Muscle layer of colon (tissue), 2 donors: ENCODE measurements around the gene CIAO1.
"Not testable (repeated sequence)": the region's sequence is repeated elsewhere in the genome, so short reads cannot be mapped to it uniquely, and the experiment has no call there.

ENCODE experiments used
- H3K27ac ChIP-seq: one replicate; pipeline ENCODE4 v1.7.0; 2013; ENCODE audit warnings: low read depth, mild to moderate bottlenecking, low read length, moderate library complexity
- H3K27me3 ChIP-seq, 2 donors: one replicate each; pipeline ENCODE4 v1.7.0; 2013; ENCODE audit warnings: low read length in 2 of 2, mild to moderate bottlenecking in 2 of 2; ENCODE audit not compliant: insufficient read depth in 2 of 2, control insufficient read depth in 1 of 2
- H3K36me3 ChIP-seq: one replicate; pipeline ENCODE4 v1.7.0; 2013; ENCODE audit warnings: mild to moderate bottlenecking, low read length; ENCODE audit not compliant: insufficient read depth
- H3K4me1 ChIP-seq: one replicate; pipeline ENCODE4 v1.7.0; 2013; ENCODE audit warnings: mild to moderate bottlenecking, low read length; ENCODE audit not compliant: insufficient read depth
- H3K4me3 ChIP-seq, 2 donors: one replicate each; pipeline ENCODE4 v1.7.0; 2013; ENCODE audit warnings: low read length in 2 of 2, low read depth in 1 of 2, mild to moderate bottlenecking in 1 of 2, moderate library complexity in 1 of 2
- H3K9ac ChIP-seq: one replicate; pipeline ENCODE4 v1.7.0; 2013; ENCODE audit warnings: low read length
- H3K9me3 ChIP-seq: one replicate; pipeline ENCODE4 v1.7.0; 2013; ENCODE audit warnings: mild to moderate bottlenecking, low read length
- donor health status: abdominal sarcoma.
- donor health status: Adenocarcinoma of cecum.

Gene CIAO1

DNA sequence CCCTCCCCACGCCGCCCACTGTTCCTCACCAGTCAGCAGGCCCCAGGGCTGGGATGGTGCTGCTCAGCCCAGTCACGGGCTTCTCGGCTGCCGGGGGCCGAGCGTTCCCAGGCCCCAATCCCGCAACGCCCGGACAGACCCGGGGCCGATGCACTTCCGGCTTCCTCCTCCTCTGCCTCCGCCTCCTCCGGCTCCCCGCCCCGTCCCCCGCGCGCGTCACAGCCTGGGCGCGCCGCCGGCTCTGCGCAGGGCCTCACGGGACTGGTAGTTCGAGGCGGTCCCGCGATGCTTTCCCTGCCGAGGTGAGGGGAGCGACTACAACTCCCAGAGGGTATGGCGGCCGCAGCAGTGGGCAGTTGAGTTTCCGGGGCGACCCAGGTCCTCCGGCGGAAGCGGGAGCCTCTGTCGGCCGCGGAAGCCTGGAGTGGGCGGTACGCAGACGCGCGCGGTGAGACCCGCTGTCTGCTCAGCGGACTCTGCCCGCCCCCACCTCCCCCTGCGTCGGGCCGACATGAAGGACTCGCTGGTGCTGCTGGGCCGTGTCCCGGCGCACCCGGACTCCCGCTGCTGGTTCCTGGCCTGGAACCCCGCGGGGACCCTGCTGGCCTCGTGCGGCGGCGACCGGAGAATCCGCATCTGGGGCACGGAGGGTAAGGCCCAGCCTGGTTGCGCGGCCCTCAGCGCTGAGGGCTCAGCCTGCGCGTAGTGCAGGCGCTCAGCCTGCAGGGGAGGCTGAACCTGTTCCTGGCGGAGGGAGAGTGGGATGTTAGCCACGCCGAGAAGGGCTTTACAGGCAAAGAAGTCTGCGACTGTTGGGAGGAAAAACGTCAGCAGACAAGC is at the start of gene CIAO1, which contains the start of gene TMEM127:
TSS of gene CIAO1 (plus strand) at position 386 of the 840 bp plus-strand sequence. CDS start at position 512, 126 bp downstream.
TSS of gene TMEM127 (minus strand) at position 158 of the 840 bp plus-strand sequence. CDS start 616 bp downstream, outside the sequence.
- peaks cover 36% of the 10 kb centered on the region for H3K4me1 ChIP-seq
- H3K27ac ChIP-seq, result peak within 1 kb of the TSS; percentile 90
- H3K4me3 ChIP-seq, result peak within 1 kb of the TSS; percentile 94 to 99
- no peaks in the 10 kb centered on the region for H3K27me3 ChIP-seq
- peak within 1 kb of the TSS; percentile 77 for H3K9ac ChIP-seq
- no peaks in the 10 kb centered on the region for H3K9me3 ChIP-seq
- H3K36me3 ChIP-seq, result peaks cover 34% of the 10 kb centered on the region

DNA sequence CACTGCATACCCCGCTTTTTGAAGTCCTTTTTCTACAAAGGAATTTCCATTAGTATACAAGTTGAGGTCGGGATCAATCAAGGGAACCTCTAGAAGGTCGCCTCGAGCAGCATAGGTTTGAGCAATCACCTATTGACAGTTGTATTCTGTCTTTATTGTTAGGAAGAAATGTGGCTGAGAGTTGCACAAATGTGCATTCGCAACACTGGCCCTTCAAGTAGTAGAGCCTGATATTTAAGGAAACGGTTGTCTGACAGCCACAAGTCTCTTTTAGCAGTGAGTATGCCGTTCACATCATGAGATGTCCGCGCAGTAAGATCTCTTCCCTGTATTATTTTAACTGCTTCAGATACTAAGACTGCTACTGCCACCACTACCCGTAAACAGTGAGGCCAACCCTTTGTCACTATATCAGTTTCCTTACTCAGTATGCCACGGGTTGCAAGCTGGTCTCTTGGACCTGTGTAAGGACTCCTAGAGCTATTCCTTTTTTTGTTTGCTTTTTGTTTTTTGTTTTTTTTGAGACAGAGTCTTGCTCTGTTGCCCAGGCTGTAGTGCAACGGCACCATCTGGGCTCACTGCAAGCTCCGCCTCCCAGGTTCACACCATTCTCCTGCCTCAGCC is 47.4 kb upstream of the CIAO1 start:
- Histone ChIP-seq H3K36me3 (no peaks in the 10 kb centered on the region), H3K4me3 (no peak overlapping the region), H3K9ac (no peak overlapping the region), H3K27ac (no peak overlapping the region), H3K9me3 (no peaks in the 10 kb centered on the region), H3K4me1 (no peaks in the 10 kb centered on the region), H3K27me3 (no peaks in the 10 kb centered on the region)

DNA sequence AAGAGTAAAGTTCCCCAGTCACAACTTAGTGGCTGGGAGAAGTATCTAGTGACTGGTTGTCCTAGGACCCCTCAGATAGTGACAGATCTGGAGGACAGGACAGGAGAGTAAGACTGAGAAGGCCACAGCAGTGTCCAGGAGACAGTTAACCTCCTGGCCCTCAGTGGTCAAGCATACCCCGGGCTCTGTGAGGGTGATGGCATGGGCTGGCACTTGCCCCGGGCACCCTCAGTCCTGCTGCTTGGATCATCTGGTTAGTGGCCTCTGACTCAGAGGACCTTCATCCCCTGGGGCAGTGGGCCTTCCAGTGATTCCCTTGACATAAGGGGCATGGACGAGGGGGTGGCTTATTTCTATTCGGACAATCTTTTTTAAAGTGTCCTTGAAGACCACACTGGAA is 46.1 kb upstream of the CIAO1 start:
- H3K9me3 ChIP-seq, H3K27me3 ChIP-seq, H3K9ac ChIP-seq, H3K36me3 ChIP-seq, H3K4me1 ChIP-seq, H3K4me3 ChIP-seq, H3K27ac ChIP-seq: not testable (repeated sequence)

DNA sequence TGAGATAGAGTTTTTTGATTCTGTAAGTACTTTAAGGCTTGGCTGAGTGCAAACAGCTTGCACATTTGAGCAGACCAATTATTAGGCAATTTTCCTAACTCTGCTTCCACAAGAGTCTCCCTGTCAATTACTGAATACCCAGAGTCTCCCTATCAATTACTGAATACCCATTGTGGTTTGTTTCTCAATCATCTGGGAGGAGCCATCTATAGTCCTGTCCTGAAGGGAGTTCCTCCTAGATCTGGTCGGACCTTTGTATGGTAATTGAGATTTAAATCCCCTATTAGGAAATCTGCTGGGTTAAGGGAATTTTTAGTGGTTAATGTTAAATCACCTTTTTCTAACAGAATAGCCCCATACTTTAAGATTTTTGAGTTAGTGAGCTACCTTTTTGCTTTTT is 44.9 kb upstream of the CIAO1 start:
- not testable (repeated sequence) for H3K4me1 ChIP-seq, H3K27ac ChIP-seq, H3K36me3 ChIP-seq, H3K9me3 ChIP-seq, H3K9ac ChIP-seq, H3K27me3 ChIP-seq, H3K4me3 ChIP-seq

DNA sequence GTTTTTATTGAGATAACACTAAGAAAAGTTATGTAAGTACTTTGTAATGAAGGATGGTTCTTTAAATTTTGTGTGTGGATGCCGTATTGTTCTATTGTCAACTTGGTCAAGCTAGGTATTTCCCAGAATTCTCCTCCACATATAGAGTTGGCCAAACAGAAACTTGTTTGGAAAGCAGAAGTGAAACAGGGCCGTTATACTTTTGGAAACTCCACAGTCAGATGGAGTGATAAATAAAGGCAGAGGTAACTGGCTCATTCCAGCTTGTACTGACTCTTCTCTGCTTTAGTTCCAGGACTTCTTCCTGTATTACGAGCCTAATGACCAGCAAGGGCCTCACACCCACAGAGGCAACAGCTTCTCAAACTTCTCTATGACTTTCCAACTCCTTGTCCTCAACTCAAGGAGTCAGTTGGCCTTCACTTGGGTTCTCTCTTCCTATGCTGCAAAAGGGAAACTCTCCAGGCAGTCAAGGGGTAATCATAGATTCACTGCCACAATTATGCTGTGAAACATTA is 41.0 kb upstream of the CIAO1 start:
- Histone ChIP-seq H3K9me3 (no peaks in the 10 kb centered on the region), H3K4me1 (no peaks in the 10 kb centered on the region), H3K27me3 (no peaks in the 10 kb centered on the region), H3K4me3 (no peak overlapping the region), H3K27ac (no peak overlapping the region), H3K9ac (no peak overlapping the region), H3K36me3 (no peaks in the 10 kb centered on the region)

GRCh38 chr2:96231316-96231715 is 34.7 kb upstream of the CIAO1 start:
- Histone ChIP-seq H3K4me3 (no peak overlapping the region), H3K4me1 (no peaks in the 10 kb centered on the region), H3K27me3 (no peaks in the 10 kb centered on the region), H3K9ac (no peak overlapping the region), H3K9me3 (no peaks in the 10 kb centered on the region), H3K36me3 (peaks cover under 1% of the 10 kb centered on the region), H3K27ac (no peak overlapping the region)

GRCh38 chr2:96233436-96233835 is 32.6 kb upstream of the CIAO1 start:
- peaks cover 8% of the 10 kb centered on the region for H3K36me3 ChIP-seq
- no peak overlapping the region for H3K9ac ChIP-seq
- no peak overlapping the region for H3K4me3 ChIP-seq
- H3K4me1 ChIP-seq, result no peaks in the 10 kb centered on the region
- no peak overlapping the region for H3K27ac ChIP-seq
- no peaks in the 10 kb centered on the region for H3K27me3 ChIP-seq
- no peaks in the 10 kb centered on the region for H3K9me3 ChIP-seq

DNA sequence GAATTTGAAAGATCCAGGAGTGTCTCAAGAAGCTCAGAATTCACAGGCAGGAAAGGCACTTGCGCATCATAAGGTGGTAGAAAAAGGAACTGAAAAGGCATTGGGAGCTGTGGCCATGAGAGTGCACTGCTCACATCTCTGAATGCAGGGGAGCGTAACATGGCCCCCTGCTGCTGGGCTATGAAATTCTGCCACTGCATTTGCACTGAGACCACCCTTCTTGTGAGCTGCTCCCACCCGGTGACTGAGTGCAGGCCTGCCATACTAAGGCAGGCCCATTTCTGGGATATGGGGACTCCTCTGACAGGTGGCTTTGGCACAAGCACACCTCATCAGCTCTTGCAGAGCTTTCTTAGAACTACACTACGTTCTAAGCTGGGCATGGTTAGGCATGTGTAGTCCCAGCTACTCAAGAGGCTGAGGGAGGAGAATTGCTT is 32.1 kb upstream of the CIAO1 start:
- Histone ChIP-seq H3K9ac (no peak overlapping the region), H3K4me3 (no peak overlapping the region), H3K9me3 (no peaks in the 10 kb centered on the region), H3K27me3 (no peaks in the 10 kb centered on the region), H3K36me3 (peaks cover 8% of the 10 kb centered on the region), H3K4me1 (no peaks in the 10 kb centered on the region), H3K27ac (no peak overlapping the region)

- no peak overlapping the region for H3K27ac ChIP-seq
- H3K27me3 ChIP-seq, result no peaks in the 10 kb centered on the region
- H3K4me3 ChIP-seq, result no peak overlapping the region
- H3K9ac ChIP-seq, result no peak overlapping the region
- H3K9me3 ChIP-seq, result no peaks in the 10 kb centered on the region
- H3K36me3 ChIP-seq, result peaks cover 14% of the 10 kb centered on the region
- H3K4me1 ChIP-seq, result no peaks in the 10 kb centered on the region
Observed at GRCh38 chr2:96236882-96237281, 29.1 kb upstream of the CIAO1 start.

DNA sequence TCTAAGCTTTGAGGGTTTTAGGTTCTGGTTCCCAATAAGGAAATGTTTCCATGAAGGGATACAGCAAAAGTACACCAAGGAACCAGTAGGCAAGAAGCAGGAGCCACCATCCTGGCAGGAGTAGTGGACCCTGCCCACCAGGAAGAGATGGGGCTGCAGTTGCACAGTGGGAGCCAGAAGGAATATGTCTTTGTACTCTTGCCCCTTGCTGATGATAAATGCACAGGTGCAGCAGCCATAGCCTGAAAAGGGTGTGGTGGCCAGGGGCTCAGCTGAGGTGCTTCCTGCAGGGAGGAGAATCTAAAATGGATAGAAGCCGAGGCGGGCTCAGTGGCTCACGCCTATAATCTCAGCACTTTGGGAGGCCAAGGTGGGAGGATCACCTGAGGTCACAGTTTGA is 27.8 kb upstream of the CIAO1 start:
- Histone ChIP-seq H3K27me3 (no peaks in the 10 kb centered on the region), H3K9ac (no peak overlapping the region), H3K36me3 (peaks cover 14% of the 10 kb centered on the region), H3K27ac (no peak overlapping the region), H3K4me1 (no peaks in the 10 kb centered on the region), H3K4me3 (no peak overlapping the region), H3K9me3 (no peaks in the 10 kb centered on the region)

DNA sequence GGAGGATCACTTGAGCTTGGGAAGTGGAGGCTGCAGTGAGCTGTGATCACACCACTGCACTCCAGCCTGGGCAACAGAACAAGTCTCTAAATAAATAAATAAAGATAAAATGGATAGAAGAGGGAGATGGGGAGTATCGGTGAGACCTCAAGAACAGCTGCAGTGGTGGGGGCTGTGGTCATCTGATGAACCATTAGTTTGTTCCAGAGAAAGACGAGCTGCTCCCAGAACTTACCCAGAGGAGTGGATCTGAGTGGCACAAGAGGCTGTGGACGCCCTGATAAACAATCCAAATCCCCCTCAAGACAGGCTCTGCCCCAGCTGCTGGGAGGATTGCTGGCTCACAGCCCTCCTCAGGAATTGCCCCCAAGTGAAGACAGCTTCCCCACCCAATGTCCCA is 26.9 kb upstream of the CIAO1 start:
- Histone ChIP-seq H3K4me3 (no peak overlapping the region), H3K9me3 (no peaks in the 10 kb centered on the region), H3K36me3 (peaks cover 14% of the 10 kb centered on the region), H3K27me3 (no peaks in the 10 kb centered on the region), H3K27ac (no peak overlapping the region), H3K9ac (no peak overlapping the region), H3K4me1 (no peaks in the 10 kb centered on the region)
